ENCODE results near the gene SALL2. TPM values are rescaled to one million over a fixed set of nuclear protein-coding genes. Genes with fewer than 3 reads are reported as not detected.
A peak's percentile ranks its signal among the peaks of the same experiment; 100 is the strongest.

The SALL2 gene
- total RNA-seq, 1 donor = 3.3 TPM

- no peak for DNase-seq (ENCODE audit: insufficient read length, low spot score, missing footprints)
- Histone ChIP-seq H3K27me3 (ENCODE audit: insufficient read depth, low read length) (no peaks in the 10 kb centered on the region), H3K9me3 (ENCODE audit: low read depth, low read length) (no peaks in the 10 kb centered on the region), H3K4me3 (ENCODE audit: insufficient read depth, low read length) (peak overlapping the region; percentile 100), H4K20me1 (ENCODE audit: insufficient read depth, low read length) (peaks cover 5% of the 10 kb centered on the region), H3K4me1 (ENCODE audit: insufficient read depth, low read length) (peaks cover 20% of the 10 kb centered on the region), H3K4me2 (ENCODE audit: insufficient read depth, low read length) (peak overlapping the region; percentile 97), H3K27ac (ENCODE audit: low read depth, low read length) (peak overlapping the region; percentile 73), H2AFZ (ENCODE audit: low read length) (peak overlapping the region; percentile 97), H3K36me3 (ENCODE audit: insufficient read depth, low read length) (peaks cover 8% of the 10 kb centered on the region), H3K79me2 (ENCODE audit: insufficient read depth, low read length) (peaks cover 56% of the 10 kb centered on the region)
- TF ChIP-seq CTCF (IDR thresholded peaks at IDR 0.05; ENCODE audit: extremely low read depth, low read depth, low read length) = no peak
Measured at GRCh38 chr14:21476523-21476924, 49.6 kb downstream of the SALL2 start.

GRCh38 chr14:21475767-21476522, 50.2 kb downstream of the SALL2 start:
- H3K36me3 ChIP-seq (ENCODE audit: insufficient read depth, low read length) = peaks cover 8% of the 10 kb centered on the region
- H3K4me1 ChIP-seq (ENCODE audit: insufficient read depth, low read length) = peaks cover 20% of the 10 kb centered on the region
- no peaks in the 10 kb centered on the region for H3K9me3 ChIP-seq (ENCODE audit: low read depth, low read length)
- TF ChIP-seq CTCF (IDR thresholded peaks at IDR 0.05; ENCODE audit: extremely low read depth, low read depth, low read length) = no peak
- no peaks in the 10 kb centered on the region for H3K27me3 ChIP-seq (ENCODE audit: insufficient read depth, low read length)
- H2AFZ ChIP-seq (ENCODE audit: low read length) = peak overlapping the region; percentile 97
- peaks cover 5% of the 10 kb centered on the region for H4K20me1 ChIP-seq (ENCODE audit: insufficient read depth, low read length)
- H3K79me2 ChIP-seq (ENCODE audit: insufficient read depth, low read length) = peaks cover 51% of the 10 kb centered on the region
- H3K4me3 ChIP-seq (ENCODE audit: insufficient read depth, low read length) = peak overlapping the region; percentile 100
- peak overlapping the region; percentile 73 for H3K27ac ChIP-seq (ENCODE audit: low read depth, low read length)
- peak overlapping the region; percentile 97 for H3K4me2 ChIP-seq (ENCODE audit: insufficient read depth, low read length)
- DNase-seq (ENCODE audit: insufficient read length, low spot score, missing footprints) = peak; percentile 35

Other genes starting within 250 kb of the SALL2 start
- under 0.01 TPM in 1 of 2 replicates, not detected in the other for gene RPGRIP1, start 246.3 kb downstream of the SALL2 start, total RNA-seq
- 71.3 and 72.0 TPM in 2 replicates for gene SUPT16H, start 142.3 kb downstream of the SALL2 start, total RNA-seq
- 55.4 and 66.3 TPM in 2 replicates for gene CHD8, start 70.2 kb downstream of the SALL2 start, total RNA-seq
- gene RAB2B, start 49.4 kb downstream of the SALL2 start, total RNA-seq = 25.0 and 27.4 TPM in 2 replicates
- gene TOX4, start 49.2 kb downstream of the SALL2 start, total RNA-seq = 37.6 and 46.3 TPM in 2 replicates
- gene METTL3, start 15.0 kb downstream of the SALL2 start, total RNA-seq = 30.4 and 30.9 TPM in 2 replicates
- not detected in 2 replicates for gene OR10G3, start 53.7 kb upstream of the SALL2 start, total RNA-seq
- not detected in 2 replicates for gene OR10G2, start 108.6 kb upstream of the SALL2 start, total RNA-seq
- not detected in 2 replicates for gene OR4E2, start 127.5 kb upstream of the SALL2 start, total RNA-seq
- not detected in 2 replicates for gene OR4E1, start 147.5 kb upstream of the SALL2 start, total RNA-seq

All from osteoblast (primary cell).